ENCODE measurements around the gene PTPN6. TPM values are rescaled to one million over a fixed set of nuclear protein-coding genes. Genes with fewer than 3 reads are reported as not detected.

PTPN6 gene
- polyA plus RNA-seq, 3 donors, result 449 to 764 (median 562) TPM

DNA sequence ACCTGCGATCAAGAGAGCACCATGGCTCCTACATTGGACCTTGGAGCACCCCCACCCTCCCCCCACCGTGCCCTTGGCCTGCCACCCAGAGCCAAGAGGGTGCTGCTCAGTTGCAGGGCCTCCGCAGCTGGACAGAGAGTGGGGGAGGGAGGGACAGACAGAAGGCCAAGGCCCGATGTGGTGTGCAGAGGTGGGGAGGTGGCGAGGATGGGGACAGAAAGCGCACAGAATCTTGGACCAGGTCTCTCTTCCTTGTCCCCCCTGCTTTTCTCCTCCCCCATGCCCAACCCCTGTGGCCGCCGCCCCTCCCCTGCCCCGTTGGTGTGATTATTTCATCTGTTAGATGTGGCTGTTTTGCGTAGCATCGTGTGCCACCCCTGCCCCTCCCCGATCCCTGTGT lies 9.4 kb upstream of the PTPN6 start:
- TF ChIP-seq, protein P1, sequence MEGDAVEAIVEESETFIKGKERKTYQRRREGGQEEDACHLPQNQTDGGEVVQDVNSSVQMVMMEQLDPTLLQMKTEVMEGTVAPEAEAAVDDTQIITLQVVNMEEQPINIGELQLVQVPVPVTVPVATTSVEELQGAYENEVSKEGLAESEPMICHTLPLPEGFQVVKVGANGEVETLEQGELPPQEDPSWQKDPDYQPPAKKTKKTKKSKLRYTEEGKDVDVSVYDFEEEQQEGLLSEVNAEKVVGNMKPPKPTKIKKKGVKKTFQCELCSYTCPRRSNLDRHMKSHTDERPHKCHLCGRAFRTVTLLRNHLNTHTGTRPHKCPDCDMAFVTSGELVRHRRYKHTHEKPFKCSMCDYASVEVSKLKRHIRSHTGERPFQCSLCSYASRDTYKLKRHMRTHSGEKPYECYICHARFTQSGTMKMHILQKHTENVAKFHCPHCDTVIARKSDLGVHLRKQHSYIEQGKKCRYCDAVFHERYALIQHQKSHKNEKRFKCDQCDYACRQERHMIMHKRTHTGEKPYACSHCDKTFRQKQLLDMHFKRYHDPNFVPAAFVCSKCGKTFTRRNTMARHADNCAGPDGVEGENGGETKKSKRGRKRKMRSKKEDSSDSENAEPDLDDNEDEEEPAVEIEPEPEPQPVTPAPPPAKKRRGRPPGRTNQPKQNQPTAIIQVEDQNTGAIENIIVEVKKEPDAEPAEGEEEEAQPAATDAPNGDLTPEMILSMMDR (IDR thresholded peaks at IDR 0.05), result no peak
- H3K9ac ChIP-seq (ENCODE audit: insufficient read depth, low read length, poor library complexity, severe bottlenecking), result no peak overlapping the region
- Mint-ChIP-seq H3K4me1 (peaks cover 48% of the 10 kb centered on the region), H3K9me3 (peaks cover 0 to 2% (median 0%) of the 10 kb centered on the region in 7 donors), H3K27ac (no peak overlapping the region), H3K4me3 (no peak overlapping the region), H3K36me3 (peaks cover 1 to 3% of the 10 kb centered on the region in 2 donors), H3K27me3 (ENCODE audit: low read depth in 3 of 3) (peaks cover 0 to 2% (median 0%) of the 10 kb centered on the region in 3 donors)
- no peaks in the 10 kb centered on the region for H3K36me3 ChIP-seq (replicated peaks in 1 of 2; ENCODE audit: control insufficient read depth in 1 of 2, insufficient read depth in 2 of 2, low read length in 2 of 2)
- no peak overlapping the region for H2AFZ ChIP-seq (ENCODE audit: insufficient read depth, low read depth, low read length, poor library complexity, severe bottlenecking)
- peaks cover 50 to 58% of the 10 kb centered on the region in 2 donors for H3K4me1 ChIP-seq (ENCODE audit: control insufficient read depth in 1 of 2, insufficient read depth in 2 of 2, low read length in 2 of 2)
- no peaks in the 10 kb centered on the region for H3K9me3 ChIP-seq (replicated peaks in 1 of 2; ENCODE audit: control insufficient read depth in 1 of 2, insufficient read depth in 1 of 2, low read length in 2 of 2)
- no peaks in the 10 kb centered on the region for H4K20me1 ChIP-seq (ENCODE audit: insufficient read depth, low read length)
- H3K79me2 ChIP-seq (ENCODE audit: insufficient read depth, low read length), result peaks cover 12% of the 10 kb centered on the region
- H3K4me3 ChIP-seq (replicated peaks in 1 of 3; ENCODE audit: low read depth in 2 of 3, low read length in 3 of 3), result no peak overlapping the region
- H3K27ac ChIP-seq (ENCODE audit: low read depth in 1 of 2, low read length in 2 of 2), result no peak overlapping the region
- WGBS (ENCODE audit: insufficient coverage), result no CpG with 5 or more reads among the region's 12 CpGs
- no peak overlapping the region for H3K4me2 ChIP-seq (replicated peaks; ENCODE audit: extremely low read depth, low read length, poor library complexity, severe bottlenecking)
- intact Hi-C loops (cut with micrococcal nuclease), result loop anchor here in 1 of 2 donors (5.0 kb wide), 1 partner anchor 69 kb away; the partner anchor contains the start of gene SPSB2
- no peak for DNase-seq
- H3K27me3 ChIP-seq (ENCODE audit: control insufficient read depth in 2 of 2, insufficient read depth in 2 of 2, low read length in 2 of 2), result no peaks in the 10 kb centered on the region

DNA sequence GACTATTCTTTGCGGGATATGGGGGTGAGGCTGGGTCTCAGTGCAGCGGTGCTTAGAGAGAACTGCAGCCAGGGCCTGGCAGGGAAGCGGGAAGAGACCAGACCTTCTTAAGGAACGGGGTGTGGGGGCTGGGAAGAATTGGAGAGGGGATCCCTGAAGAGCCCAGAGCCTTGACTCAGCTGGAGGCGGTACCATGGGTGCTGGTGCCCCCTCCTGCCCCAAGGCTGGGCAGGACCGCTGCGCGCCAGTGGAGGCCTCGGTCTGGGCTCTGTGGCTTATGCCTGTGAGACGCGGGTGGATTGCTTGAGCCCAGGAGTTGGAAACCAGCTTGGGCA lies 8.9 kb upstream of the PTPN6 start:
- no peak overlapping the region for H3K4me2 ChIP-seq (replicated peaks; ENCODE audit: extremely low read depth, low read length, poor library complexity, severe bottlenecking)
- Mint-ChIP-seq H3K4me3 (no peak overlapping the region), H3K27ac (peak overlapping the region in 1 of 7 donors; percentile 77), H3K27me3 (ENCODE audit: low read depth in 3 of 3) (peaks cover 0 to 2% (median 0%) of the 10 kb centered on the region in 3 donors), H3K4me1 (peaks cover 49% of the 10 kb centered on the region), H3K36me3 (peaks cover 1 to 3% of the 10 kb centered on the region in 2 donors), H3K9me3 (peaks cover 0 to 2% (median 0%) of the 10 kb centered on the region in 7 donors)
- no peaks in the 10 kb centered on the region for H3K27me3 ChIP-seq (ENCODE audit: control insufficient read depth in 2 of 2, insufficient read depth in 2 of 2, low read length in 2 of 2)
- H3K4me3 ChIP-seq (replicated peaks in 1 of 3; ENCODE audit: low read depth in 2 of 3, low read length in 3 of 3), result no peak overlapping the region
- no peak overlapping the region for H2AFZ ChIP-seq (ENCODE audit: insufficient read depth, low read depth, low read length, poor library complexity, severe bottlenecking)
- no peaks in the 10 kb centered on the region for H3K9me3 ChIP-seq (replicated peaks in 1 of 2; ENCODE audit: control insufficient read depth in 1 of 2, insufficient read depth in 1 of 2, low read length in 2 of 2)
- no peaks in the 10 kb centered on the region for H3K36me3 ChIP-seq (replicated peaks in 1 of 2; ENCODE audit: control insufficient read depth in 1 of 2, insufficient read depth in 2 of 2, low read length in 2 of 2)
- H4K20me1 ChIP-seq (ENCODE audit: insufficient read depth, low read length), result no peaks in the 10 kb centered on the region
- peaks cover 48 to 57% of the 10 kb centered on the region in 2 donors for H3K4me1 ChIP-seq (ENCODE audit: control insufficient read depth in 1 of 2, insufficient read depth in 2 of 2, low read length in 2 of 2)
- no peak overlapping the region for H3K27ac ChIP-seq (ENCODE audit: low read depth in 1 of 2, low read length in 2 of 2)
- TF ChIP-seq, protein P1 (IDR thresholded peaks at IDR 0.05), result no peak
- DNase-seq, result no peak
- H3K9ac ChIP-seq (ENCODE audit: insufficient read depth, low read length, poor library complexity, severe bottlenecking), result no peak overlapping the region
- intact Hi-C loops (cut with micrococcal nuclease), result loop anchor here in 1 of 2 donors (5.0 kb wide), 1 partner anchor 70 kb away; the partner anchor contains the start of gene SPSB2
- peaks cover 8% of the 10 kb centered on the region for H3K79me2 ChIP-seq (ENCODE audit: insufficient read depth, low read length)
- 84% methylated on average over 8 of the region's 11 CpGs for WGBS (ENCODE audit: insufficient coverage)

Measured in CD14-positive monocyte (primary cell).